Keratinocyte (primary cell): ENCODE results near the gene TRIM47. TPM values are rescaled to one million over a fixed set of nuclear protein-coding genes. Genes with fewer than 3 reads are reported as not detected.
A peak's percentile ranks its signal among the peaks of the same experiment; 100 is the strongest.

Source experiments
- DNase-seq: peaks from one replicate; pipeline ENCODE4 v3.0.0-alpha.2; 2011; ENCODE audit warnings: low read depth, missing footprints, low spot score
- FAIRE-seq: peaks from 2 replicates; lab custom pipeline; 2011; peaks lifted over from hg19 to GRCh38; lab: Jason Lieb, UNC
- H2AFZ ChIP-seq: 2 replicates; pipeline ENCODE4 v1.6.0; 2012; ENCODE audit warnings: low read length, control low read depth, inconsistent platforms; ENCODE audit not compliant: control insufficient read depth
- H3K27ac ChIP-seq: 2 replicates; pipeline ENCODE4 v1.5.1; 2011; ENCODE audit warnings: low read length; ENCODE audit not compliant: control insufficient read depth, insufficient read depth
- H3K27me3 ChIP-seq: 3 replicates; pipeline ENCODE4 v1.6.0; 2011; ENCODE audit warnings: low read length; ENCODE audit not compliant: control insufficient read depth, insufficient read depth; ENCODE audit errors: extremely low read depth
- H3K36me3 ChIP-seq, 2 experiments: 2 replicates in 1 of 2; 3 replicates in 1 of 2; pipeline ENCODE4 v1.5.1; 2011; ENCODE audit warnings: low read length in 2 of 2, mild to moderate bottlenecking in 1 of 2; ENCODE audit not compliant: control insufficient read depth in 2 of 2, insufficient read depth in 2 of 2; ENCODE audit errors: extremely low read depth in 1 of 2
- H3K4me1 ChIP-seq: 3 replicates; pipeline ENCODE4 v1.5.1; 2011; ENCODE audit warnings: low read length; ENCODE audit not compliant: control insufficient read depth, insufficient read depth; ENCODE audit errors: extremely low read depth
- H3K4me2 ChIP-seq: 3 replicates; pipeline ENCODE4 v1.6.0; 2011; ENCODE audit warnings: low read depth, low read length; ENCODE audit not compliant: control insufficient read depth, insufficient read depth; ENCODE audit errors: extremely low read depth
- H3K4me3 ChIP-seq, 3 experiments: fragments of 200-600 bp in 1 of 3; sonication (generic) in 1 of 3; 2 replicates in 2 of 3; 3 replicates in 1 of 3; pipeline ENCODE4 v1.5.1; 2011 to 2016; ENCODE audit warnings: low read length in 3 of 3, mild to moderate bottlenecking in 3 of 3, control low read depth in 2 of 3, inconsistent platforms in 1 of 3, low read depth in 1 of 3, mixed read lengths in 1 of 3, mixed run types in 1 of 3, moderate library complexity in 1 of 3; ENCODE audit not compliant: control insufficient read depth in 2 of 3, insufficient read depth in 2 of 3; ENCODE audit errors: extremely low read depth in 1 of 3
- H3K79me2 ChIP-seq: 2 replicates; pipeline ENCODE4 v1.6.0; 2012; ENCODE audit warnings: low read length; ENCODE audit not compliant: control insufficient read depth, insufficient read depth
- H3K9ac ChIP-seq: 3 replicates; pipeline ENCODE4 v1.6.0; 2011; ENCODE audit warnings: low read length; ENCODE audit not compliant: control insufficient read depth, insufficient read depth; ENCODE audit errors: extremely low read depth
- H3K9me1 ChIP-seq: 3 replicates; pipeline ENCODE4 v1.6.0; 2011; ENCODE audit warnings: low read length; ENCODE audit not compliant: control insufficient read depth, insufficient read depth; ENCODE audit errors: extremely low read depth
- H3K9me3 ChIP-seq: 2 replicates; pipeline ENCODE4 v1.5.1; 2012; ENCODE audit warnings: low read depth, low read length; ENCODE audit not compliant: control insufficient read depth
- H4K20me1 ChIP-seq: 3 replicates; pipeline ENCODE4 v1.6.0; 2011; ENCODE audit warnings: low read length; ENCODE audit not compliant: control insufficient read depth, insufficient read depth; ENCODE audit errors: extremely low read depth
- CTCF ChIP-seq, 3 experiments: IDR thresholded peaks in 1 of 3; conservative IDR thresholded peaks in 1 of 3; optimal IDR thresholded peaks in 1 of 3; 2 replicates in 2 of 3; 3 replicates in 1 of 3; pipeline versions ENCODE3 to v1.5.1; 2011; ENCODE audit warnings: low read length in 3 of 3, mild to moderate bottlenecking in 3 of 3, moderate library complexity in 2 of 3, control low read depth in 1 of 3, inconsistent platforms in 1 of 3; ENCODE audit not compliant: insufficient read depth in 2 of 3; ENCODE audit errors: extremely low read depth in 1 of 3
- EZH2 ChIP-seq: IDR thresholded peaks from one replicate; pipeline ENCODE4 v1.6.1; 2012; ENCODE audit warnings: inconsistent platforms, mild to moderate bottlenecking, low read length, moderate library complexity
- dilution Hi-C: fragments of 300-500 bp; cut with MboI; formaldehyde crosslinking; loops from one replicate; pipeline ENCODE4 v1.7.0; 2020; ENCODE audit warnings: low sequenced_read_pairs; ENCODE audit not compliant: extremely low pct_ligation_motif_present
- polyA plus RNA-seq, 5 experiments: library from polyadenylated mRNA; depleted of rRNA in 3 of 5; stranded (reverse) in 3 of 5; stranded (forward) in 1 of 5; unstranded in 1 of 5; fragments of >200 nt; gene quantifications; 1 replicate in 1 of 5; 2 replicates in 3 of 5; 3 replicates in 1 of 5; pipeline versions ENCODE4 v1.2.1 to v1.2.3, GENCODE V29; 2011 to 2012; ENCODE audit warnings: missing spikeins in 2 of 5, low read depth in 1 of 5, low replicate concordance in 1 of 5

Gene TRIM47
- polyA plus RNA-seq, 1 donor (not counting 4 experiments of a cell fraction or from before 2014, with no cell fraction given) = 9.4 TPM

DNA sequence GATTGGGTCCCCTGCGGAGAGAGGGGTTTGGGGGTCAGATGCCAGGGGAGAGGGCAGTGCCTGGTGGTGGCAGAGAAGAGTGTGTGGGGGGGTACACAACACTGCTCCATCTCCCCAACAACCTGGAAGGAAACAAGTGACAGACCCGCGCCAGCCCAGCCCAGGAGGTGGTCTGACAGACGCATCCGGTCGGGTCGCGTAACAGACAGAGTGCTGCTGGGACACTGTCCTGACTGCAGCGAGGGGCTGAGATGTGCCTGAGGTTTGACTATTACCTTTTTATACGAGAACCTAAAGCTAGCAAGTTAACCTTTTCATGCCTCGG, 50.3 kb downstream of the TRIM47 start:
- Histone ChIP-seq H3K79me2 (no peaks in the 10 kb centered on the region), H3K4me3 (no peak overlapping the region), H3K27ac (no peak overlapping the region), H3K9me3 (no peaks in the 10 kb centered on the region), H2AFZ (no peak overlapping the region), H3K4me2 (no peak overlapping the region), H3K4me1 (peaks cover 3% of the 10 kb centered on the region), H3K36me3 (peaks cover 0 to 4% of the 10 kb centered on the region in 2 experiments), H3K9me1 (no peaks in the 10 kb centered on the region), H4K20me1 (no peaks in the 10 kb centered on the region), H3K27me3 (no peaks in the 10 kb centered on the region), H3K9ac (no peak overlapping the region)
- FAIRE-seq (no peak), DNase-seq (no peak)
- TF ChIP-seq CTCF (optimal IDR thresholded peaks at IDR 0.05 in 1 of 3, IDR thresholded peaks at IDR 0.05 in 1 of 3, conservative IDR thresholded peaks at IDR 0.05 in 1 of 3; ENCODE audit: extremely low read depth in 1 of 3, insufficient read depth in 2 of 3, low read length in 3 of 3) (no peak), EZH2 (no peak)
- dilution Hi-C loops = no loop called here

GRCh38 chr17:75827308-75828075, 50.9 kb downstream of the TRIM47 start:
- dilution Hi-C loops = no loop called here

More at GRCh38 chr17:75827308-75828075, 50.9 kb downstream of the TRIM47 start:
- peak; percentile 69 to 84 (median 76) for TF ChIP-seq CTCF (optimal IDR thresholded peaks at IDR 0.05 in 1 of 3, IDR thresholded peaks at IDR 0.05 in 1 of 3, conservative IDR thresholded peaks at IDR 0.05 in 1 of 3; ENCODE audit: extremely low read depth in 1 of 3, insufficient read depth in 2 of 3, low read length in 3 of 3)
- TF ChIP-seq EZH2 = no peak
- Histone ChIP-seq H3K4me1 (peaks cover 3% of the 10 kb centered on the region), H4K20me1 (no peaks in the 10 kb centered on the region), H3K79me2 (no peaks in the 10 kb centered on the region), H3K27ac (no peak overlapping the region), H3K9ac (no peak overlapping the region), H2AFZ (no peak overlapping the region), H3K4me3 (no peak overlapping the region), H3K36me3 (peaks cover 3 to 4% of the 10 kb centered on the region in 2 experiments), H3K27me3 (no peaks in the 10 kb centered on the region), H3K9me1 (no peaks in the 10 kb centered on the region), H3K9me3 (no peaks in the 10 kb centered on the region), H3K4me2 (peak overlapping the region; percentile 27)
- no peak for DNase-seq
- no peak for FAIRE-seq
